ENCODE results near the gene AATK.

GRCh38 chr17:81143717-81144422 lies 22.2 kb downstream of the AATK start:
- TF ChIP-seq POLR2A (IDR thresholded peaks at IDR 0.05; ENCODE audit: low read depth, low read length) (no peak), RFX5 (IDR thresholded peaks at IDR 0.05; ENCODE audit: low read depth, low read length) (no peak), BHLHE40 (IDR thresholded peaks at IDR 0.05; ENCODE audit: low read depth, low read length) (no peak), FOS (IDR thresholded peaks at IDR 0.05; ENCODE audit: low read depth, low read length) (no peak), RAD21 (IDR thresholded peaks at IDR 0.05; ENCODE audit: low read length) (no peak), MAFK (IDR thresholded peaks at IDR 0.05; ENCODE audit: low read depth, low read length) (no peak), ELK1 (IDR thresholded peaks at IDR 0.05; ENCODE audit: borderline replicate concordance, low read depth, low read length) (no peak), NFE2L2 (IDR thresholded peaks at IDR 0.05; ENCODE audit: low read depth, low read length) (no peak), CEBPB (IDR thresholded peaks at IDR 0.05; ENCODE audit: low read depth, low read length) (no peak), USF2 (IDR thresholded peaks at IDR 0.05; ENCODE audit: low read depth, low read length) (no peak)
- TF ChIP-seq, protein P1, sequence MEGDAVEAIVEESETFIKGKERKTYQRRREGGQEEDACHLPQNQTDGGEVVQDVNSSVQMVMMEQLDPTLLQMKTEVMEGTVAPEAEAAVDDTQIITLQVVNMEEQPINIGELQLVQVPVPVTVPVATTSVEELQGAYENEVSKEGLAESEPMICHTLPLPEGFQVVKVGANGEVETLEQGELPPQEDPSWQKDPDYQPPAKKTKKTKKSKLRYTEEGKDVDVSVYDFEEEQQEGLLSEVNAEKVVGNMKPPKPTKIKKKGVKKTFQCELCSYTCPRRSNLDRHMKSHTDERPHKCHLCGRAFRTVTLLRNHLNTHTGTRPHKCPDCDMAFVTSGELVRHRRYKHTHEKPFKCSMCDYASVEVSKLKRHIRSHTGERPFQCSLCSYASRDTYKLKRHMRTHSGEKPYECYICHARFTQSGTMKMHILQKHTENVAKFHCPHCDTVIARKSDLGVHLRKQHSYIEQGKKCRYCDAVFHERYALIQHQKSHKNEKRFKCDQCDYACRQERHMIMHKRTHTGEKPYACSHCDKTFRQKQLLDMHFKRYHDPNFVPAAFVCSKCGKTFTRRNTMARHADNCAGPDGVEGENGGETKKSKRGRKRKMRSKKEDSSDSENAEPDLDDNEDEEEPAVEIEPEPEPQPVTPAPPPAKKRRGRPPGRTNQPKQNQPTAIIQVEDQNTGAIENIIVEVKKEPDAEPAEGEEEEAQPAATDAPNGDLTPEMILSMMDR (conservative IDR thresholded peaks at IDR 0.05; ENCODE audit: low read depth, low read length) = no peak

Measured in IMR-90 (cell line).